Measurements from ENCODE around the gene PDCD1LG2.

Gene PDCD1LG2

DNA sequence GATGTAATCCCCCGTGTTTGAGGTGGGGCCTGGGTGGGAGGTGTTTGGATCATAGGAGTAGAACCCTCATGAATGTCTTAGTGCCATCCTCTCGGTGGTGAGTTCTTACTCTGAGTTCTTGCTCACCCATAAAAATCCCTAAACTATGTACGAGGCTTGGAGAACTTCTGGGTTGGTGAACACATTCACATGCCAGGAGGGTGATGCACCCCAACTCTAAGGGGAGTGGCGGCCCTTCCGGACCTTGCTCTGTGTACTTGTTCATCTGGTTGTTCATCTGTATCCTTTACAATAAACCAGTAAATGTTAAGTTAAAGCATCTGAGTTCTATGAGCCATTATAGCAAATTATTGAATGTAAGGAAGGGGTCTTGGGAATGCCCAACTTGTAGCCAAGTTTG, 82.6 kb downstream of the PDCD1LG2 start:
- Histone ChIP-seq H3K36me3 (ENCODE audit: control insufficient read depth, low read length) (peaks cover 5% of the 10 kb centered on the region; the same call in 1 of the 2 replicates), H3K4me1 (ENCODE audit: control insufficient read depth, low read length) (peaks cover 60% of the 10 kb centered on the region), H3K9me2 (replicated peaks; ENCODE audit: control insufficient read depth, low read length) (no peaks in the 10 kb centered on the region), H3F3A (ENCODE audit: control insufficient read depth, insufficient read depth) (no peaks in the 10 kb centered on the region), H3K9me3 (ENCODE audit: control insufficient read depth, insufficient read depth, low read length) (no peaks in the 10 kb centered on the region), H3K27me3 (ENCODE audit: control insufficient read depth, low read length) (no peaks in the 10 kb centered on the region), H3K79me2 (ENCODE audit: control insufficient read depth, low read length) (0 out of 2 replicates have a peak, but pooled peaks cover 5% of the 10 kb centered on the region), H3K27ac (ENCODE audit: low read depth, low read length) (no peak overlapping the region), H3K4me3 (ENCODE audit: low read length) (no peak overlapping the region), H3K4me2 (ENCODE audit: low read length) (no peak overlapping the region), H4K20me1 (ENCODE audit: control insufficient read depth, insufficient read depth, low read depth, low read length) (no peaks in the 10 kb centered on the region; the same call in 1 of the 2 replicates)
- TF ChIP-seq EZH2phosphoT487 (IDR thresholded peaks at IDR 0.05; ENCODE audit: borderline replicate concordance, low read length), result no peak
- TF ChIP-seq, protein P1, sequence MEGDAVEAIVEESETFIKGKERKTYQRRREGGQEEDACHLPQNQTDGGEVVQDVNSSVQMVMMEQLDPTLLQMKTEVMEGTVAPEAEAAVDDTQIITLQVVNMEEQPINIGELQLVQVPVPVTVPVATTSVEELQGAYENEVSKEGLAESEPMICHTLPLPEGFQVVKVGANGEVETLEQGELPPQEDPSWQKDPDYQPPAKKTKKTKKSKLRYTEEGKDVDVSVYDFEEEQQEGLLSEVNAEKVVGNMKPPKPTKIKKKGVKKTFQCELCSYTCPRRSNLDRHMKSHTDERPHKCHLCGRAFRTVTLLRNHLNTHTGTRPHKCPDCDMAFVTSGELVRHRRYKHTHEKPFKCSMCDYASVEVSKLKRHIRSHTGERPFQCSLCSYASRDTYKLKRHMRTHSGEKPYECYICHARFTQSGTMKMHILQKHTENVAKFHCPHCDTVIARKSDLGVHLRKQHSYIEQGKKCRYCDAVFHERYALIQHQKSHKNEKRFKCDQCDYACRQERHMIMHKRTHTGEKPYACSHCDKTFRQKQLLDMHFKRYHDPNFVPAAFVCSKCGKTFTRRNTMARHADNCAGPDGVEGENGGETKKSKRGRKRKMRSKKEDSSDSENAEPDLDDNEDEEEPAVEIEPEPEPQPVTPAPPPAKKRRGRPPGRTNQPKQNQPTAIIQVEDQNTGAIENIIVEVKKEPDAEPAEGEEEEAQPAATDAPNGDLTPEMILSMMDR (IDR thresholded peaks at IDR 0.05; ENCODE audit: low read depth, low read length, poor library complexity, severe bottlenecking), result no peak

DNA sequence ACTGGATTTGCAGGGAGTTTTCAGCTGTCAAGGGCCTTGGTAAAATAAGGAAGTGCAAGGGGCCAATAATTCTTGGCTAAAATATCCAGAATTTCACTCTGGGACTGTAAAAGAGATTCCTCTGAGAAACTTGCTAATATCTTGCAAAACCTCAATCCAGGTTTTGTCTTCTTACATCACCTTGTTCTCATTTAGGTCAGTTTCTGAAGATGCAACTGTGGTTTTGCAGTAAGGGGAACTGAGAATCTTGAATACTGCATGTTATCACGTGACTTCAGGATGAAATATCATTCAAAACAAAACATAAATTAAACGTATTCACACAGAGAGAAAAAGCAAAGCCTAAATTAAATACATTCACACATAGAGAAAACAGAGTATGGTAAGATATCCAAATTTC, 83.6 kb downstream of the PDCD1LG2 start:
- H4K20me1 ChIP-seq (ENCODE audit: control insufficient read depth, insufficient read depth, low read depth, low read length), result no peaks in the 10 kb centered on the region; the same call in 1 of the 2 replicates
- peak overlapping the region; percentile 45 for H3K4me2 ChIP-seq (ENCODE audit: low read length)
- TF ChIP-seq, protein P1 (IDR thresholded peaks at IDR 0.05; ENCODE audit: low read depth, low read length, poor library complexity, severe bottlenecking), result no peak
- no peak for TF ChIP-seq EZH2phosphoT487 (IDR thresholded peaks at IDR 0.05; ENCODE audit: borderline replicate concordance, low read length)
- no peaks in the 10 kb centered on the region for H3F3A ChIP-seq (ENCODE audit: control insufficient read depth, insufficient read depth)
- no peaks in the 10 kb centered on the region for H3K27me3 ChIP-seq (ENCODE audit: control insufficient read depth, low read length)
- peaks cover 6% of the 10 kb centered on the region; the same call in 1 of the 2 replicates for H3K36me3 ChIP-seq (ENCODE audit: control insufficient read depth, low read length)
- peak overlapping the region; percentile 31; the same call in 1 of the 2 replicates for H3K27ac ChIP-seq (ENCODE audit: low read depth, low read length)
- H3K4me1 ChIP-seq (ENCODE audit: control insufficient read depth, low read length), result peaks cover 60% of the 10 kb centered on the region
- no peaks in the 10 kb centered on the region for H3K9me2 ChIP-seq (replicated peaks; ENCODE audit: control insufficient read depth, low read length)
- H3K9me3 ChIP-seq (ENCODE audit: control insufficient read depth, insufficient read depth, low read length), result peaks cover under 1% of the 10 kb centered on the region; the same call in 1 of the 2 replicates
- 0 out of 2 replicates have a peak, but pooled peaks cover 5% of the 10 kb centered on the region for H3K79me2 ChIP-seq (ENCODE audit: control insufficient read depth, low read length)
- H3K4me3 ChIP-seq (ENCODE audit: low read length), result peak overlapping the region; percentile 32

DNA sequence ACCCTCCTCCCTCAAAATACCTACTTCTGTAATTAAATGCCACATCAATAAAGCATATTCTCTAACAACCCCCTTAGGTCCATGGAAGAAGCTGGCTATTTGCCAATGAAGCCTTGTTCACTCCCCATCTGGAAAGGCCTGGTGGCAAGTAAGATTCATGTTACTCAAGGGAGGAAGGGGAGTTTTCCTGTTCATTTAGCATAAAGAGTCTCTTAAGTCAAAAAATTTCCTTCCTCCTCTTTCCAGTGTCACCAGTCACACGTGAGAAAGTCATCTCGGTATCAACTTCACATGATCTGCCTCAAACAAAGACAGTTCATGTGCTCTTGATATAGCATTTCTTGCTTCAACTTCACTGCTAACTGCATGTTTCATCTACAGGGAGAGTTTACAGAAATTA, 85.8 kb downstream of the PDCD1LG2 start:
- Histone ChIP-seq H3K4me2 (ENCODE audit: low read length) (no peak overlapping the region), H3K27ac (ENCODE audit: low read depth, low read length) (no peak overlapping the region), H3F3A (ENCODE audit: control insufficient read depth, insufficient read depth) (no peaks in the 10 kb centered on the region), H3K4me1 (ENCODE audit: control insufficient read depth, low read length) (peaks cover 45% of the 10 kb centered on the region), H4K20me1 (ENCODE audit: control insufficient read depth, insufficient read depth, low read depth, low read length) (no peaks in the 10 kb centered on the region), H3K79me2 (ENCODE audit: control insufficient read depth, low read length) (0 out of 2 replicates have a peak, but pooled peaks cover 5% of the 10 kb centered on the region), H3K4me3 (ENCODE audit: low read length) (no peak overlapping the region), H3K27me3 (ENCODE audit: control insufficient read depth, low read length) (no peaks in the 10 kb centered on the region), H3K9me3 (ENCODE audit: control insufficient read depth, insufficient read depth, low read length) (peaks cover 4% of the 10 kb centered on the region; the same call in 1 of the 2 replicates), H3K36me3 (ENCODE audit: control insufficient read depth, low read length) (peaks cover 15% of the 10 kb centered on the region; the same call in 1 of the 2 replicates), H3K9me2 (replicated peaks; ENCODE audit: control insufficient read depth, low read length) (no peaks in the 10 kb centered on the region)
- TF ChIP-seq, protein P1 (IDR thresholded peaks at IDR 0.05; ENCODE audit: low read depth, low read length, poor library complexity, severe bottlenecking), result no peak
- no peak for TF ChIP-seq EZH2phosphoT487 (IDR thresholded peaks at IDR 0.05; ENCODE audit: borderline replicate concordance, low read length)
